Midbrain (tissue), 1 donor: ENCODE measurements around the gene BRD3OS.

Experiments used
- DNase-seq: peaks from one replicate; lab custom pipeline; 2025; lab: John Stamatoyannopoulos, UW

BRD3OS gene

GRCh38 chr9:134005381-134005780 lies 19.9 kb upstream of the BRD3OS start:
- no peak for DNase-seq

DNA sequence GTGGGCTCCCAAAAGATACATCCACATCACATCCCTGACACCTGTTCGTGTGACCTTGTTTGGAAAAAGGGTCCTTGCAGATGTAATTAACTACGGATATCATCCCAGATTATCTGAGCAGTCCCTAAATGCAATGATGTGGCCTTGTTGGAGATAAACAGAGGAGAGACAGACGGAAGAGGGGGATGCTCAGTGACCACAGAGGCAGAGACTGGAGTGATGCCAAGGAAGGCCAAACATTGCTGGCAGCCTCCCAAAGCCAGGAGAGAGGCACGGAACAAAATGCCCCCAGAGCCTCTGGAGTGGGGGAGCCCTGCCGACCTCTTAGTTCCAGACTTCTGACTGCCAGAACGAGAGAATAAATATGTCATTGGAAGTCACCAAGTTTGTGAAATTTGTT lies 18.1 kb upstream of the BRD3OS start:
- DNase-seq: no peak

DNA sequence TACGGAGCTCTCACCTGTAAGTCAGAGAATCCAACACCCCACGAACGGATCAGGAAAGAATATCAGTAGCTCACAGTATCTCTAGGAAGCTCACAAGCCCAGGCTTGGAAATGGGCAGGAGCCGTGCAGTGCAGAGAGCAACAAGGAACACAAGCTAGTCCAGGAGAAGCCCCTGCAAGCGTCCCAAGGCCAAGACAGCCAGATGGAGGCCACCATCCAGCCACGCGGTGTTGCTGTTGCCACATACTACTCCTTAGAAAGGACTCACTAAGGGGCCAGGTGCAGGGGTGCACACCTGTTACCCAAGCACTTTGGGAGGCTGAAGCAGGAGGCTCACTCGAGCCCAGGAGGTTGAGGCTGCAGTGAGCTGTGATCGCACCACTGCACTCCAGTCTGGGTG lies 17.7 kb upstream of the BRD3OS start:
- no peak for DNase-seq

DNA sequence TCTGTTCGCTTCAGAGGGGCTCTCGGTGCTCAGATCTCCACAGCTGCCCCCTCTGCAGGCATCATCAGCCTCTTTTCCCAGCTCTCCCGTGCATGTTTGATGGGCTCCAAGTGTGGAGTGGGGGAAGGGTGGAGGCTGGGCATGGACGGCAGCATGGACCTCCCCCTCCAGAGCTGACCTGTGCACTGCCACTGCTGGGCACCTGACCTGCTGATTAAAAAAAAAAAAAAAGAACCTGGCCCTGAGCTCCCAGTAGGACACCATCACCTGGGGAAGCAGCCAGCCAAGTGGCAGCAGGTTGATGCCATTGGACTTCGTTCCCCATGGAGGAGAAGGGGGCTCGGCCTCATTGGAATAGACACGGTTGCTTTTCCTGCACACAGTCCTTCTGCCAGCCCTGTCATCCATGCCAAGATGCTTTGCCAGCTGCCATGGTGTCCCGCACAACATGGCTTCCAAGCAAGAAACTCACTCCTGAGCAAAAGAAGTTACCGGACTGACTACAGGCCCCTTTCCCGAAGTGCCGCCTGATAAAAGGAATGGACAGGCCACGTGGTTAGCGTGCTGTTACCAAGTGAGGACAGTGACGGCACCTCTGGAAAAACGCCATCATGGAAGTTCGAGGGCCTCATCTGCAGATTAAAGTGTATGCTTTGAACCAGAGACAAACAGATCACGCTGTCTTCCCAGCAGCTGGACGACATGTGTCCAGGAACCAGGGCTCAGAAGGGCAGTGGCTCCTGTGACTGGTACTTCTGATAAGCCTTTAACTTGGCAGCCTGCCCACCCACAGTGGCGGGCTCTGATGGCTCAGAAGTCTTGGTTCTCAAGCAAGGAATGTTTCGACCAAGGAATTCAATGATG lies 14.7 kb upstream of the BRD3OS start:
- DNase-seq: no peak

GRCh38 chr9:134011401-134011800 lies 13.9 kb upstream of the BRD3OS start:
- DNase-seq: no peak

DNA sequence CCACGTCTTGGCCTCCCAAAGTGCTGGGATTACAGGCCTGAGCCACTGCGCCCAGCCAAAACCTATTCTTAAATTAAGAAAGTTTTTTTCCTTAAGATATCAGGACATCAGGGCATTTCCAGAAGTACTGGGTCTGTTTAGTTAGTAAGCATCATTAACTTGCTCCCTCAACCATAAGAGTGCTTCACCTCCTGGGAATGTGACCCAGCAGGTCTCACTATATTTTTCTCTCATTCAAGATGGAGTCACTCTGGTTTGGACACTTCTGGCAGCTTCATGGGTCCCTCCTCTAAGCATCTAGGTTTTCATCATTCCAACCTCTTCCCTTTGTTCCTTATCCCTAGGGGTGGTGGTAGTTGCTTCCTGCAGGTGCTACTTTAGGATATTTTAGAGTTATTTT lies 10.3 kb upstream of the BRD3OS start:
- DNase-seq: no peak

GRCh38 chr9:134024214-134024792 lies 978 bp upstream of the BRD3OS start:
- DNase-seq: no peak

DNA sequence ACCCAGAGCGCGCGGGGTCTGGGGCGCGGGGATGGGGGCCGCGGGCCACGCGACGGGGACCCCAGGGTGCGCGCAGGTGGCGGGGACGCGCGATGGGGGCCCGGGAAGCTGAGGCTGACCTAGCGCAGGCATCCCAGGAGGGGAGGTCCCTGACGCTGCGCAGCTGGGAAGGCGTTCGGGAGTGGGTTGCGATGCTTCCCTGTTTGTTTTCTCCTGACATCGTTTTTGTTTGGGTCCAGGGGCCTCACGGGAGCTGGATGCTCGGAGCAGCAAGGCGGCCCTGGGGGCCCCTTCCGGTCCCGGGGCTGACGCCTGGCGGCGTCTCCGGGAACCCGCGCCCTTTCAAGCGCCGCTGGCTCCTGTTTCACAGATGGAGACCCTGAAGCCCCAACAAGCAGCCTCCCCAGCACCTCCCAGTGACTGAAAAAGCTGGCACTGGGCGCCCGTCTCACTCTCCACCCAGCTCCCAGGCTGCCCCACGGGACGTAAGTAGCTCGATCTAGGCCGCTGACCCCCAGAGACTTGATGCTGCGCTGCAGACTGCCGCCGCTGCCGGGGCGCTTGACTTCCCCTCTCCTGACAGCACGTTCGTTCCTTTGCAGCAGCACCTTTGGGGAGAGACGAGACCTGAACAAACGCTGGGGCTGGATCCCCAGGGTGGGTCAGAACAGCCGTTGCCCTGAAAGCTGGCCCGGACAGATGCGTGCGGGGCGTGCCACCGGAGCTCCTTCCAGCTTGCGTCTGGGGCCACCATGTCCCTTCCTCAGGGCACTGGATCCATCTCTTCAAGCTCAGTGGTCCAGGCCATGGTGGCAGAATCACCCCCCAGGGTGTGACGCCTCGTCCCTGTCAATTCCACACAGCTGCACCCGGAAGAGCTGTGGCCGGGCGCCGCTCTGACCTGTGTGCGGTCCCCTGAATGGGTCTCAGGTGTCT lies 593 bp downstream of the BRD3OS start:
- peak; percentile 33 for DNase-seq

- DNase-seq: no peak
These were observed 1.3 kb downstream of the BRD3OS start for GRCh38 chr9:134026581-134026980.

DNA sequence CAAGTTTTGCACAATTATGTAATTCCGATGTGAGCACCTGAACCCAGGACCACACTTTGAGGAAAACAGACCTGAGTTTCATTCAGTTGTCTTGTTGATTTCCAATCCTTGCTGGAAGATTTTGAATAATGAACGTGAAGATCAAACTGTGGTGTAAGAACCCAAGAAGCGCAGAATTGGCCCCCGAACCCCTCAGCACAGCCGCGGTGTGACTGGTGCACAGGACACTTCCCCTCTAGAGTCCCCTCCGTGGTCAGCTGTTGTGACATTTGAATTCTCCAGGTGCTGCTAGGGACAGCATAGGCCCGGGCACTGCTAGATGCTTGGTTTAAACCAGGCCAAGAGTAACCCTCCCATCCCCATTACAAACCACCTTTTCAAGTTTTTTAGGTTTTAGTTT lies 1.7 kb downstream of the BRD3OS start:
- DNase-seq: no peak

- DNase-seq: no peak
These were observed 2.3 kb downstream of the BRD3OS start for GRCh38 chr9:134027561-134027960.

DNA sequence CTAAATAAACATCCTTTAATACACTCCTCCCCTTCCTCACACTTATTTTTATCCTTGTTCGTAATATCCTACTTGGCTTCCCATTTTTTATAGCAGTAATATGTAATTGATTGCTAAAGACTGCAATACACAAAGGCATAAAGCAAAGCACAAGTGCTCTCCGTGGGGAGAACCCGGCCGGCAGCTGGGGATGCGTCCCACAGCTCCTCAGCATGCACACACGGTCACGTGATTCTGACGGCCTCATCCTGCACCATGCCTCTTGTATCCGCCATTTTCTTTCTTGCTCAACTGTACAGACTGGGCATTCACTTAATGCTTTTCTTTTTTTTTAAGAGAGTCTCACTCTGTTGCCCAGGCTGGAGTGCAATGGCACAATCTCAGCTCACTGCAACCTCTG lies 2.8 kb downstream of the BRD3OS start:
- DNase-seq: no peak

DNA sequence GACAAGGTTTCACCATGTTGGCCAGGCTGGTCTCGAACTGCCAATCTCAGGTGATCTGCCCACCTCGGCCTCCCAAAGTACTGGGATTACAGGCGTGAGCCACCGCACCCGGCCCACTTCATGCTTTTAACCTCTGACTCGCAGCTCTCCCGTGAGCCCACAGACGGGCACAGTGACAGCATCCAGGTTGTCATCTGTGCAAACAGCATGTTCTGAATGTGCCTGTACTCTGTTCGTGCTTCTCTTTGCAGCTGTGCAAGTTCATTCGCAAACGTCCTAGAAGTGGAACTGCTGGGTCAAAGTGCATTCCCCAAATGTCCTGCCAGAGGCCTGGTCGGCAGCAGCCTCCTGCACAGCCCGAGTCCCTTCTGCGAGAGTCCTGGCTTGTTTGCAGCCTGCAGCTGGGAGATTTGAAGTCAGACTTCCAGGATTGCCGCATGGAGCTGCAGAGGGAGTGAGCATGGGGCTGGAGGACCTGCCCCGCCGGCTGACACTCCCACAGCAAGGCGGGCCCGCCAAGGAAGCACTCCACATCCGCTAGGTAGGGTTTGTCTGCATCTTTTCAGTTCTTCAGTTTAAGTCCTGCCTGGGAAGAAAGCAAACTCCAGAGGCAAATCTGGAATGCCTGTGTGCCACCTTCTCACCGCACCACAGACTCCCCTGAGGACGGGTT lies 3.4 kb downstream of the BRD3OS start:
- no peak for DNase-seq

GRCh38 chr9:134029248-134030226 lies 4.3 kb downstream of the BRD3OS start:
- DNase-seq: no peak

DNA sequence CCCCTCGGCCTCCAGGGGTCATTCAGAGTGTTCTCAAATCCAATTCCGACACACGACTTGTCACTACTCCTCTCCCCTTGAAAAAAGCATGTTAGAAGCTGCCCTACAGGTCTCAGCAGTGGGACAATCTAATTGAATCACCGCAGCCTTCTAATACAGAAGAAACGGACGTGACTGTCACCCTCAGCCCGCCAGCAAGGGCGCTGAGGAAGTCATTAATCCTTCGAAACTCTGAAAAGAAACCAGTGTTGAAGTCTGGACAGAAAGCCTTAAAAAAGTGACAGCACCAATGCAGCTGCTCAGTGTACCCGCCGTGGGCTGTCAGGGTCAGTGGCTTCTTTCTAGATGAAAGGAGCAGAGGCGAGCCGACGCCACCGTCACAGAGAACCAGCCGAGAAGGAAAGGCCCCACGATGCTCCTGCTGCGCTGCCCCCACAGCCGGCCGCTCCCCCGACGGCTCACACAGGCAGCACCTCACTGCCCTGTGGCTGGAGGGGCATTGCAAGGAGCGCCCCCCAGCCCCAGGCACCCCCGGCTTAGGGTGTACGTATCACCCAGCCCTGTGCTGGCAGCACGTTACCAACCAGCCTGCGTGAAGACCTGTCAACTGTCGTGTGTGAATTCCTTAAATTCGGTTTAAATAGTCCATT lies 5.7 kb downstream of the BRD3OS start:
- DNase-seq: no peak

- DNase-seq: no peak
These were observed 6.5 kb downstream of the BRD3OS start for GRCh38 chr9:134031783-134032182.

- no peak for DNase-seq
These were observed 7.4 kb downstream of the BRD3OS start for GRCh38 chr9:134032456-134033222.

DNA sequence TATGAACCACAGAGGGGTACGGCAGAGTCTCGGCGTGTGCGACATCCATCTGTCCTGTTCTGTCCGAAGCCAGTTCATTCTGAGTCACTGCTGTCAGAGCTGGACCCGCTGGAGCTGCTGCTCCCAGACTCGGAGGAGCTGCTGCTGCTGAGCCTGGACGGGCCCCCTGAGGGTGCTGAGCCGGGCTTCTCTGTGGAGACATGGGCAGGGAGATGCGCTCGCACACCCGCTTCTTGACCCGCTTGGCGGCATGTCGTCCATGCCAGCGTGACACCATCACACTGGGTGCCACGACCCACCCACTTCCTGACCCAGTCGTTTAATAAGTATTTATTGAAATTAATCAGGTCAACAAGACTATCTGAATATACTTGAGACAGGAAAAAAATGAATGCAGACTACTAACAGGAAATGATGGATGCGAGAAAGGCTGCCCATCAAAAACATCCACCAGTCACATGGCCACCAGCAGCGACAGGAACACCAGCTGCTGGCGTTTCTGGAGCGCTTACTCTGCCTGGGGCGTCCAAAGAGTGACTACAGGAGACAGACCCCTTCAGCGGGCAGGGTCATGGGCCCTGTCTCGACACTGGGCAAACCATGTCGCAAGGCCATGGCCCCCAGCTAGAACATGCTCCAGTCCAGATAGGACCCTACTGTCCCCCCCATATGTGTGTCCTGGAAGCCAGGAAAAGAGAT lies 8.4 kb downstream of the BRD3OS start:
- DNase-seq: no peak
